ENCODE results near the gene TMC4. TPM values are rescaled to one million over a fixed set of nuclear protein-coding genes. Genes with fewer than 3 reads are reported as not detected.

TMC4 gene
- total RNA-seq, 8 experiments from 2014 or later = 0.76 to 2.8 (median 1.5) TPM

GRCh38 chr19:54125713-54126112 is 47.2 kb downstream of the TMC4 start:
- in situ Hi-C loops (cut with MboI; ENCODE audit: low pct_unique_long_range_greater_than_20kb in 2 of 9, low sequenced_read_pairs in 9 of 9, unreplicated experiment in 9 of 9) = no loop called here
- no peak overlapping the region for H3K4me3 ChIP-seq
- no peak for ATAC-seq (replicated peaks in 6 of 8)

DNA sequence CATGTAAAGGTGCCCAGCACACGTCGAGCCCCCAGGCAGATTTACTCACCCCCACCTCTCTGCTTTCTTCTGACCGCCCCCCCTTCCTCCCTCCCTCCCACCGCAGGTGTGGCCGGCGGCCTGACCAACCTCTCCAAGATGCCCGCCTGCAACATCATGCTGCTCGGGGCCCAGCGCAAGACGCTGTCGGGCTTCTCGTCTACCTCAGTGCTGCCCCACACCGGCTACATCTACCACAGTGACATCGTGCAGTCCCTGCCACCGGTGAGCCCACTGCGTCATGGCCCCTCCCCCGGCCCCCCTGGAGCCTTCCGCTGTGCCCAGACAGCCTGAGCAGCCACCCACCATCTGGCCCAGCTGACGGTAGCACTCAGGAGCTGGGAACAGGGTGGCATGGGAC is 48.6 kb downstream of the TMC4 start:
- Histone ChIP-seq H3K4me3 (no peak overlapping the region), H3K4me1 (replicated peaks in 1 of 2) (no peaks in the 10 kb centered on the region), H3K27ac (no peak overlapping the region)
- in situ Hi-C loops (cut with MboI; ENCODE audit: low pct_unique_long_range_greater_than_20kb in 2 of 9, low sequenced_read_pairs in 9 of 9, unreplicated experiment in 9 of 9) = no loop called here
- peak in 2 of 8 experiments; percentile 8 to 24 for ATAC-seq (replicated peaks in 6 of 8)
- no CpG with 5 or more reads among the region's 19 CpGs for WGBS, 10 experiments

More at GRCh38 chr19:54125713-54126112, 47.2 kb downstream of the TMC4 start:
- WGBS, 10 experiments = 83 to 100% (median 96%) methylated on average over 2 to 5 of the region's 9 CpGs; no CpG with 5 or more reads in 7 of the 10 experiments
- Histone ChIP-seq H3K4me1 (replicated peaks in 1 of 2) (no peaks in the 10 kb centered on the region), H3K27ac (no peak overlapping the region)

DNA sequence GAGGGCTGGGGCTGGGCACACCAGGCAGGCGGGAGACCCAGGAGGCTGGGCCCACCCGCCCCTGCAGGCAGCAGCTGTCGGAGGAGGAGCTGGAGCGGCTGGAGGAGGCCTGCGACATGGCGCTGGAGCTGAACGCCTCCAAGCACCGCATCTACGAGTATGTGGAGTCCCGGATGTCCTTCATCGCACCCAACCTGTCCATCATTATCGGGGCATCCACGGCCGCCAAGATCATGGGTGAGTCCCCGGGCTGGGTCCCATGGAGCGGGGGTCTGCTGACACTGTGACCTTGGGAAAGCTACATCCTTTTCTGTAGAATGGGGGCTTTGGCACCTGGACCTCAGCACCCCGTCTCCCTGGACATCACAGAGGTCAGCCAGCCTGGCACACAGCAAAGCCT is 49.3 kb downstream of the TMC4 start:
- in situ Hi-C loops (cut with MboI; ENCODE audit: low pct_unique_long_range_greater_than_20kb in 2 of 9, low sequenced_read_pairs in 9 of 9, unreplicated experiment in 9 of 9) = no loop called here
- no peak for ATAC-seq (replicated peaks in 6 of 8)
- Histone ChIP-seq H3K4me3 (no peak overlapping the region), H3K4me1 (replicated peaks in 1 of 2) (no peaks in the 10 kb centered on the region), H3K27ac (no peak overlapping the region)
- 100% methylated on average over 1 to 5 of the region's 17 CpGs; no CpG with 5 or more reads in 7 of the 10 experiments for WGBS, 10 experiments

- WGBS, 10 experiments = 100% methylated on average over 1 to 3 of the region's 10 CpGs; no CpG with 5 or more reads in 7 of the 10 experiments
- Histone ChIP-seq H3K27ac (no peak overlapping the region), H3K4me1 (replicated peaks in 1 of 2) (peaks cover 3 to 5% of the 10 kb centered on the region in 2 donors), H3K4me3 (no peak overlapping the region)
- in situ Hi-C loops (cut with MboI; ENCODE audit: low pct_unique_long_range_greater_than_20kb in 2 of 9, low sequenced_read_pairs in 9 of 9, unreplicated experiment in 9 of 9) = no loop called here
- ATAC-seq (replicated peaks in 6 of 8) = peak in 1 of 8 experiments; percentile 69
Observed at GRCh38 chr19:54121259-54121658, 51.7 kb downstream of the TMC4 start.

GRCh38 chr19:54115109-54116063 is 57.6 kb downstream of the TMC4 start, which contains the start of the genes PRPF31 and TFPT:
PRPF31 (plus strand) TSS chr19:54115754; CDS start chr19:54118279, 2,525 bp downstream.
TFPT (minus strand) TSS chr19:54115657; CDS start chr19:54115269, 388 bp downstream.
- in situ Hi-C loops (cut with MboI; ENCODE audit: low pct_unique_long_range_greater_than_20kb in 2 of 9, low sequenced_read_pairs in 9 of 9, unreplicated experiment in 9 of 9) = no loop called here
- peak; percentile 92 to 96 (median 95) for ATAC-seq (replicated peaks in 6 of 8)
- WGBS, 10 experiments = 0 to 3% (median 0%) methylated on average over 2 to 37 of the region's 60 CpGs; no CpG with 5 or more reads in 1 of the 10 experiments
- peaks cover 5 to 11% of the 10 kb centered on the region in 2 donors for H3K4me1 ChIP-seq (replicated peaks in 1 of 2)
- H3K4me3 ChIP-seq = peak within 1 kb of the TSS; percentile 80 to 96 (median 88)
- H3K27ac ChIP-seq = peak within 1 kb of the TSS; percentile 95 to 97

DNA sequence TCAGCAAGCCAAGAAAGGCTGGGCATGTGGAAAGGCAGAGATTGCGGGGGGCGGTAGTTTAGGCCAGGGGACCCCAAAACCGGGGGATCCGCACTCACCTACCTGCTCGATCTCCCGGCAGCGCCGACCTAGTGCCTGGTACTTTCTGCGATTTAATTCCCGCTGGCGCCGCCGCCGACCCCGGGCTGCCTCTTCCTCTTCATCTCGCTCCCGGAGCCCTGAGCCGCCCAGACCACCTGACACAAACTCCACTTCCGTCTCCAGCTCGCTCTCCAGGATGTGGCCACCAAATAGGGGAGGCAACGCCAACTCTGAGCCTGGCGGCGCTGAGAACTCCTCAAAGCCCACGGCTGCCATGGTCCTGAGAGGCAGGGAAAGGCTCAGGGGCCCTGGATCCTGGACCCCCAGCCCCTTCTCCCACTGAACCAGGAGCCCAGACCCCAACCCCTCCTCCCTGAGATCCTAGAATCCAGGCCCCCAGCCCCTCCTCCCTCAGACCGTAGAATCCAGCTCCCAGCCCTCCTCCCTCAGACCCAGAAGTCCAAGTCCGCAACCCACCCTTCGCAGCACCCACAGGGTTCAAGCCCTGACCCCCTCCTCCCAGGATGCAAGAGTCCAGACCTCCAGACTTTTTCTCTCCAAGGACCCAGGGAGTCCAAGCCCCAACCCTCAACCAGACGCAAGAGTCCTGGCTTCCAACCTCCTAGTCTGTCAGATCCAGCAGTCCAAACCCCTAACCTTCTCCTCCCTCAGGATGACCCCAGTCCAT is 58.4 kb downstream of the TMC4 start:
- ATAC-seq (replicated peaks in 6 of 8) = peak in 3 of 8 experiments; percentile 4 to 10 (median 7)
- WGBS, 10 experiments = 0 to 50% (median 7%) methylated on average over 1 to 12 of the region's 28 CpGs; no CpG with 5 or more reads in 5 of the 10 experiments
- H3K4me1 ChIP-seq (replicated peaks in 1 of 2) = peaks cover 5 to 11% of the 10 kb centered on the region in 2 donors
- H3K4me3 ChIP-seq = peak overlapping the region; percentile 80 to 96 (median 88)
- H3K27ac ChIP-seq = peak overlapping the region in 1 of 2 donors; percentile 95
- in situ Hi-C loops (cut with MboI; ENCODE audit: low pct_unique_long_range_greater_than_20kb in 2 of 9, low sequenced_read_pairs in 9 of 9, unreplicated experiment in 9 of 9) = no loop called here

Other genes with a start within 250 kb of the TMC4 start
- 1 to 10 TPM in 7 of 8 experiments, under 1 TPM in 1; 0.15 to 6.1 (median 1.6) TPM for gene CACNG8, start 210.2 kb downstream of the TMC4 start, total RNA-seq
- gene CACNG6, start 181.5 kb downstream of the TMC4 start, total RNA-seq = 1 to 10 TPM in 4 of 8 experiments, under 1 TPM in 3, not detected in 1; 0.15 to 2.2 (median 1.0) TPM
- 1 to 10 TPM in 1 of 8 experiments, not detected in 7; 1.7 TPM for gene VSTM1, start 109.3 kb downstream of the TMC4 start, total RNA-seq
- not detected for gene TARM1, start 91.8 kb downstream of the TMC4 start, total RNA-seq
- gene OSCAR, start 72.4 kb downstream of the TMC4 start, total RNA-seq = under 1 TPM; 0.11 to 0.95 (median 0.22) TPM
- gene NDUFA3, start 70.3 kb downstream of the TMC4 start, total RNA-seq = 100 to 1,000 TPM; 188 to 271 (median 210) TPM
- 10 to 100 TPM; 14.9 to 34.7 (median 20.8) TPM for gene TFPT, start 57.5 kb downstream of the TMC4 start, total RNA-seq
- gene PRPF31, start 57.4 kb downstream of the TMC4 start, total RNA-seq = 10 to 100 TPM; 29.5 to 78.7 (median 59.3) TPM
- gene CNOT3, start 35.4 kb downstream of the TMC4 start, total RNA-seq = 10 to 100 TPM in 4 of 8 experiments, 1 to 10 TPM in 4; 8.4 to 47.1 (median 13.0) TPM
- 10 to 100 TPM in 6 of 8 experiments, 1 to 10 TPM in 2; 8.2 to 12.5 (median 10.9) TPM for gene LENG1, start 13.4 kb downstream of the TMC4 start, total RNA-seq
- 10 to 100 TPM; 20.5 to 59.8 (median 30.3) TPM for gene MBOAT7, start 16.4 kb upstream of the TMC4 start, total RNA-seq
- gene TSEN34, start 18.1 kb upstream of the TMC4 start, total RNA-seq = 10 to 100 TPM; 29.7 to 69.7 (median 43.1) TPM
- gene RPS9, start 27.7 kb upstream of the TMC4 start, total RNA-seq = 1,000 to 10,000 TPM; 1,240 to 1,920 (median 1,801) TPM
- 1 to 10 TPM in 2 of 8 experiments, under 1 TPM in 6; 0.13 to 1.7 (median 0.43) TPM for gene LILRB3, start 49.8 kb upstream of the TMC4 start, total RNA-seq
- under 1 TPM in 7 of 8 experiments, not detected in 1; 0.05 to 0.56 (median 0.27) TPM for gene LILRA6, start 69.6 kb upstream of the TMC4 start, total RNA-seq
- gene LILRB5, start 84.1 kb upstream of the TMC4 start, total RNA-seq = under 1 TPM in 6 of 8 experiments, not detected in 2; under 0.01 to 0.81 (median 0.17) TPM
- gene LILRB2, start 108.0 kb upstream of the TMC4 start, total RNA-seq = under 1 TPM in 5 of 8 experiments, not detected in 3; 0.04 to 0.57 (median 0.18) TPM
- under 1 TPM in 1 of 8 experiments, not detected in 7; 0.28 TPM for gene LILRA5, start 140.0 kb upstream of the TMC4 start, total RNA-seq
- under 1 TPM in 2 of 8 experiments, not detected in 6; 0.08 to 0.85 TPM for gene LILRA4, start 166.0 kb upstream of the TMC4 start, total RNA-seq
- 1 to 10 TPM in 1 of 8 experiments, under 1 TPM in 5, not detected in 2; 0.11 to 2.5 (median 0.68) TPM for gene LAIR1, start 191.8 kb upstream of the TMC4 start, total RNA-seq
- gene TTYH1, start 242.3 kb upstream of the TMC4 start, total RNA-seq = 100 to 1,000 TPM in 5 of 8 experiments, 1 to 10 TPM in 3; 1.7 to 440 (median 160) TPM

All from motor neuron (in vitro differentiated cells).